Uterus (tissue), 2 donors: ENCODE data around the gene EPHB3.

ENCODE experiments used
- POLR2A ChIP-seq, 2 donors: fragments of 450-650 bp; IDR thresholded peaks; one replicate each; pipeline ENCODE4 v1.6.1; 2016; ENCODE audit warnings: antibody characterized with exemption in 2 of 2, mild to moderate bottlenecking in 1 of 2, moderate library complexity in 1 of 2
- TF ChIP-seq, protein P1 (sequence below), 4 experiments: fragments of 200-600 bp in 2 of 4; fragments of 450-650 bp in 2 of 4; sonication (generic) in 2 of 4; IDR thresholded peaks; one replicate each; pipeline ENCODE4 v1.5.1; 2016 to 2019; ENCODE audit warnings: antibody characterized with exemption in 4 of 4, mild to moderate bottlenecking in 2 of 4, moderate library complexity in 1 of 4

DNA sequence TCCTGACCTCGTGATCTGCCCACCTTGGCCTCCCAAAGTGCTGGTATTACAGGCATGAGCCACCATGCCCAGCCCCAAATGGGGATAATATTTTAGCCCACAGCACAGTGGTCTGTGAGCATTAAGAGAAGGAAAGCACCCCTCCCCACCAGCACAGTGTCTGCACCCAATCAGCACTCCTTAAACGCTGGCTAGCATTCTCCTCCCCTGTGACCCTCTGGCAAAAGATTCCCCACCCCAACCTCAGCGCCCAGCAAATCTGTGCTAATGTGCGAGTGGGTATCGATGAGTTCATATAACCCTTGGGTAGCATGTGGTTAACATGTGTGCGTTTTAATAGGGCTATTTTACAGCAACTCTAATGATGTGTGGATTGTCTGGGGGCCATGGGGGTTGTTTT, 18.3 kb upstream of the EPHB3 start:
- no peak for TF ChIP-seq POLR2A (IDR thresholded peaks at IDR 0.05)
- TF ChIP-seq, protein P1, sequence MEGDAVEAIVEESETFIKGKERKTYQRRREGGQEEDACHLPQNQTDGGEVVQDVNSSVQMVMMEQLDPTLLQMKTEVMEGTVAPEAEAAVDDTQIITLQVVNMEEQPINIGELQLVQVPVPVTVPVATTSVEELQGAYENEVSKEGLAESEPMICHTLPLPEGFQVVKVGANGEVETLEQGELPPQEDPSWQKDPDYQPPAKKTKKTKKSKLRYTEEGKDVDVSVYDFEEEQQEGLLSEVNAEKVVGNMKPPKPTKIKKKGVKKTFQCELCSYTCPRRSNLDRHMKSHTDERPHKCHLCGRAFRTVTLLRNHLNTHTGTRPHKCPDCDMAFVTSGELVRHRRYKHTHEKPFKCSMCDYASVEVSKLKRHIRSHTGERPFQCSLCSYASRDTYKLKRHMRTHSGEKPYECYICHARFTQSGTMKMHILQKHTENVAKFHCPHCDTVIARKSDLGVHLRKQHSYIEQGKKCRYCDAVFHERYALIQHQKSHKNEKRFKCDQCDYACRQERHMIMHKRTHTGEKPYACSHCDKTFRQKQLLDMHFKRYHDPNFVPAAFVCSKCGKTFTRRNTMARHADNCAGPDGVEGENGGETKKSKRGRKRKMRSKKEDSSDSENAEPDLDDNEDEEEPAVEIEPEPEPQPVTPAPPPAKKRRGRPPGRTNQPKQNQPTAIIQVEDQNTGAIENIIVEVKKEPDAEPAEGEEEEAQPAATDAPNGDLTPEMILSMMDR (IDR thresholded peaks at IDR 0.05): no peak
